Measurements from ENCODE around the gene ABLIM2. TPM values are rescaled to one million over a fixed set of nuclear protein-coding genes. Genes with fewer than 3 reads are reported as not detected.
"Not testable (repeated sequence)": the region's sequence is repeated elsewhere in the genome, so short reads cannot be mapped to it uniquely, and the experiment has no call there.

ABLIM2 gene
- total and polyA plus RNA-seq, 2 experiments from 2014 or later: 1.5 to 4.3 TPM

GRCh38 chr4:7944599-7945220 lies 213.9 kb downstream of the ABLIM2 start (continued):
- TF ChIP-seq ZNF462 (CRISPR knock-in tag; IDR thresholded peaks at IDR 0.05) (no peak), NANOG (IDR thresholded peaks at IDR 0.05; ENCODE audit: borderline replicate concordance) (no peak), STAT1 (IDR thresholded peaks at IDR 0.05; ENCODE audit: unreplicated experiment) (no peak), CREB1 (CRISPR knock-in tag; IDR thresholded peaks at IDR 0.05; ENCODE audit: low read depth) (no peak), POLR2AphosphoS5 (IDR thresholded peaks at IDR 0.05; ENCODE audit: low read depth) (no peak), EZH2phosphoT487 (IDR thresholded peaks at IDR 0.05; ENCODE audit: unreplicated experiment) (no peak), ZNF331 (CRISPR knock-in tag; IDR thresholded peaks at IDR 0.05; ENCODE audit: low read depth) (no peak), JUNB (IDR thresholded peaks at IDR 0.05; ENCODE audit: unreplicated experiment) (no peak)

- not testable (repeated sequence) for H2AFZ ChIP-seq; H3K36me3 ChIP-seq (ENCODE audit: insufficient read depth); H3K27ac ChIP-seq (ENCODE audit: low read depth); H3K79me2 ChIP-seq (replicated peaks; ENCODE audit: insufficient read depth); H3K27ac Mint-ChIP-seq; H4K20me1 ChIP-seq (replicated peaks; ENCODE audit: insufficient read depth); H3K36me3 Mint-ChIP-seq (ENCODE audit: low read depth); H3F3A ChIP-seq (replicated peaks; ENCODE audit: low read depth); H3K9me2 ChIP-seq (ENCODE audit: insufficient read depth); H3K4me3 Mint-ChIP-seq; DNase-seq (ENCODE audit: low spot score); ATAC-seq; H3K27me3 ChIP-seq (ENCODE audit: insufficient read depth); H3K9me3 Mint-ChIP-seq; H3K4me2 ChIP-seq; H3K4me3 ChIP-seq
- H3K4me1 ChIP-seq (ENCODE audit: insufficient read depth): peaks cover 12% of the 10 kb centered on the region
- H3K4me1 Mint-ChIP-seq: peaks cover 22% of the 10 kb centered on the region
- H3K27me3 Mint-ChIP-seq (ENCODE audit: insufficient read depth, low read depth, poor library complexity): peaks cover 13% of the 10 kb centered on the region
Measured at GRCh38 chr4:7943688-7944087, 214.9 kb downstream of the ABLIM2 start.
